ENCODE measurements around the gene RPUSD1. TPM values are rescaled to one million over a fixed set of nuclear protein-coding genes. Genes with fewer than 3 reads are reported as not detected.
"Not testable (repeated sequence)": the region's sequence is repeated elsewhere in the genome, so short reads cannot be mapped to it uniquely, and the experiment has no call there.

Gene RPUSD1
- polyA plus RNA-seq, 1 donor: 18.0 TPM

GRCh38 chr16:820044-820408, 31.8 kb upstream of the RPUSD1 start:
- H3K27me3 ChIP-seq (ENCODE audit: control insufficient read depth, insufficient read depth, low read length): peaks cover 32% of the 10 kb centered on the region
- not testable (repeated sequence) for H3K4me3 ChIP-seq (ENCODE audit: low read length); H3K36me3 ChIP-seq (ENCODE audit: control insufficient read depth, insufficient read depth, low read length); H3K27ac ChIP-seq (ENCODE audit: low read length); H3K4me1 ChIP-seq (ENCODE audit: control insufficient read depth, insufficient read depth, low read length); DNase-seq
- peaks cover 12% of the 10 kb centered on the region for H3K9me3 ChIP-seq (ENCODE audit: control insufficient read depth, low read depth, low read length)
- no CpG with 5 or more reads among the region's 10 CpGs for WGBS (ENCODE audit: insufficient coverage, low lambda C conversion rate)

GRCh38 chr16:819336-820043, 31.3 kb upstream of the RPUSD1 start:
- Histone ChIP-seq H3K4me1 (ENCODE audit: control insufficient read depth, insufficient read depth, low read length) (no peaks in the 10 kb centered on the region), H3K4me3 (ENCODE audit: low read length) (no peak overlapping the region), H3K27me3 (ENCODE audit: control insufficient read depth, insufficient read depth, low read length) (peaks cover 38% of the 10 kb centered on the region), H3K36me3 (ENCODE audit: control insufficient read depth, insufficient read depth, low read length) (no peaks in the 10 kb centered on the region), H3K27ac (ENCODE audit: low read length) (no peak overlapping the region), H3K9me3 (ENCODE audit: control insufficient read depth, low read depth, low read length) (peaks cover 10% of the 10 kb centered on the region)
- no CpG with 5 or more reads among the region's 23 CpGs for WGBS (ENCODE audit: insufficient coverage, low lambda C conversion rate)
- DNase-seq: no peak

GRCh38 chr16:818592-818991, 30.4 kb upstream of the RPUSD1 start:
- 67% methylated on average over 1 of the region's 2 CpGs for WGBS (ENCODE audit: insufficient coverage, low lambda C conversion rate)

DNA sequence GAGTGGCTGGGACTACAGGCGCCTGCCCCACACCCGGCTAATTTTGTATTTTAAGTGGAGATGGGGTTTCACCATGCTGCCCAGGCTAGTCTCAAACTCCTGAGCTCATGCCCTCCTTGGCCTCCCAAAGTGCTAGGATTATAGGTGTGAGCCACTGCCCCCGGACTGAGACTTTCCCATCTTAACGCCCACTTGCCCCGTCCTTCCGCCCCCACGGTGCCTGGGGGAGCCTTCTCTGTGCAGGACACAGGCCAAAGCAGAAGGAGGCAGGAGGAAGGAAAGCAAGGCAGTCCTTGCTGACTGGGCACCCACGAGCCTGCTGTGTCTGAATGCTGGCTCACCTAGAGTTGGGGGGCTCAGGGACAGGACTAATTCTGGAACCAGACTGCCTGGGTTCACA, 30.0 kb upstream of the RPUSD1 start:
- no peak overlapping the region for H3K4me3 ChIP-seq (ENCODE audit: low read length)
- H3K27me3 ChIP-seq (ENCODE audit: control insufficient read depth, insufficient read depth, low read length): peaks cover 50% of the 10 kb centered on the region
- H3K9me3 ChIP-seq (ENCODE audit: control insufficient read depth, low read depth, low read length): peaks cover 7% of the 10 kb centered on the region
- H3K36me3 ChIP-seq (ENCODE audit: control insufficient read depth, insufficient read depth, low read length): no peaks in the 10 kb centered on the region
- H3K27ac ChIP-seq (ENCODE audit: low read length): no peak overlapping the region
- WGBS (ENCODE audit: insufficient coverage, low lambda C conversion rate): no CpG with 5 or more reads among the region's 8 CpGs
- no peak for DNase-seq
- no peaks in the 10 kb centered on the region for H3K4me1 ChIP-seq (ENCODE audit: control insufficient read depth, insufficient read depth, low read length)

More at GRCh38 chr16:818592-818991, 30.4 kb upstream of the RPUSD1 start:
- no peaks in the 10 kb centered on the region for H3K4me1 ChIP-seq (ENCODE audit: control insufficient read depth, insufficient read depth, low read length)
- H3K4me3 ChIP-seq (ENCODE audit: low read length): no peak overlapping the region
- DNase-seq: no peak
- H3K27me3 ChIP-seq (ENCODE audit: control insufficient read depth, insufficient read depth, low read length): peaks cover 47% of the 10 kb centered on the region
- no peak overlapping the region for H3K27ac ChIP-seq (ENCODE audit: low read length)
- no peaks in the 10 kb centered on the region for H3K36me3 ChIP-seq (ENCODE audit: control insufficient read depth, insufficient read depth, low read length)
- H3K9me3 ChIP-seq (ENCODE audit: control insufficient read depth, low read depth, low read length): peaks cover 6% of the 10 kb centered on the region

- Histone ChIP-seq H3K27ac (ENCODE audit: low read length) (no peak overlapping the region), H3K9me3 (ENCODE audit: control insufficient read depth, low read depth, low read length) (peaks cover 10% of the 10 kb centered on the region), H3K4me1 (ENCODE audit: control insufficient read depth, insufficient read depth, low read length) (no peaks in the 10 kb centered on the region), H3K36me3 (ENCODE audit: control insufficient read depth, insufficient read depth, low read length) (no peaks in the 10 kb centered on the region), H3K27me3 (ENCODE audit: control insufficient read depth, insufficient read depth, low read length) (peaks cover 58% of the 10 kb centered on the region), H3K4me3 (ENCODE audit: low read length) (no peak overlapping the region)
- DNase-seq: no peak
- no CpG with 5 or more reads among the region's 71 CpGs for WGBS (ENCODE audit: insufficient coverage, low lambda C conversion rate)
Measured at GRCh38 chr16:817001-817906, 29.1 kb upstream of the RPUSD1 start.

- no peak for DNase-seq
- H3K4me3 ChIP-seq (ENCODE audit: low read length): no peak overlapping the region
- WGBS (ENCODE audit: insufficient coverage, low lambda C conversion rate): 100% methylated on average over 1 of the region's 15 CpGs
- H3K4me1 ChIP-seq (ENCODE audit: control insufficient read depth, insufficient read depth, low read length): no peaks in the 10 kb centered on the region
- peaks cover 14% of the 10 kb centered on the region for H3K9me3 ChIP-seq (ENCODE audit: control insufficient read depth, low read depth, low read length)
- peaks cover 64% of the 10 kb centered on the region for H3K27me3 ChIP-seq (ENCODE audit: control insufficient read depth, insufficient read depth, low read length)
- H3K36me3 ChIP-seq (ENCODE audit: control insufficient read depth, insufficient read depth, low read length): no peaks in the 10 kb centered on the region
- no peak overlapping the region for H3K27ac ChIP-seq (ENCODE audit: low read length)
Measured at GRCh38 chr16:815861-816260, 27.7 kb upstream of the RPUSD1 start.

DNA sequence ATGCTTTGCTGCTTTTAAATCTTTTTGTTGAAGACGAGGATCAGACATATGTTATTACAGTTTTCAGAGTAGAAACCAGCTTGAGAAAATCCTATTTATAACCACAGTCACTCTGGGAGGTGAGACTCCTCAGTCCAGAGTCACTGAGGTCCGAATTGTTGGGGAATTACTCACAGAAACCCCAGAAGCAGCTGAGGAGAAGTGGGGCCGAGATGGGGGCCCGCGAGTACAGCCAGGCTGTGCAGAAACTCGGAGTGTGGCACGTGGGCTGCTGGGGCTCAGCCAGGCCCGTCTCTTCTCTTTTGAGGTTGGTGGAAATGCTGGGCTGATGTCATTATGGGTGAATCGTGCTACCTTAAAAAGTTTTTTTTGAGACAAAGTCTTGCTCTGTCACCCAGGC, 26.8 kb upstream of the RPUSD1 start:
- WGBS (ENCODE audit: insufficient coverage, low lambda C conversion rate): no CpG with 5 or more reads among the region's 9 CpGs
- no peak for DNase-seq
- Histone ChIP-seq H3K4me1 (ENCODE audit: control insufficient read depth, insufficient read depth, low read length) (no peaks in the 10 kb centered on the region), H3K36me3 (ENCODE audit: control insufficient read depth, insufficient read depth, low read length) (no peaks in the 10 kb centered on the region), H3K9me3 (ENCODE audit: control insufficient read depth, low read depth, low read length) (peaks cover 14% of the 10 kb centered on the region), H3K27ac (ENCODE audit: low read length) (no peak overlapping the region), H3K27me3 (ENCODE audit: control insufficient read depth, insufficient read depth, low read length) (peaks cover 64% of the 10 kb centered on the region), H3K4me3 (ENCODE audit: low read length) (no peak overlapping the region)

- peaks cover 61% of the 10 kb centered on the region for H3K27me3 ChIP-seq (ENCODE audit: control insufficient read depth, insufficient read depth, low read length)
- no peaks in the 10 kb centered on the region for H3K36me3 ChIP-seq (ENCODE audit: control insufficient read depth, insufficient read depth, low read length)
- no peak for DNase-seq
- H3K27ac ChIP-seq (ENCODE audit: low read length): no peak overlapping the region
- peaks cover 14% of the 10 kb centered on the region for H3K9me3 ChIP-seq (ENCODE audit: control insufficient read depth, low read depth, low read length)
- no peaks in the 10 kb centered on the region for H3K4me1 ChIP-seq (ENCODE audit: control insufficient read depth, insufficient read depth, low read length)
- H3K4me3 ChIP-seq (ENCODE audit: low read length): no peak overlapping the region
- WGBS (ENCODE audit: insufficient coverage, low lambda C conversion rate): 98% methylated on average over 5 of the region's 22 CpGs
Measured at GRCh38 chr16:813916-814412, 25.8 kb upstream of the RPUSD1 start.

DNA sequence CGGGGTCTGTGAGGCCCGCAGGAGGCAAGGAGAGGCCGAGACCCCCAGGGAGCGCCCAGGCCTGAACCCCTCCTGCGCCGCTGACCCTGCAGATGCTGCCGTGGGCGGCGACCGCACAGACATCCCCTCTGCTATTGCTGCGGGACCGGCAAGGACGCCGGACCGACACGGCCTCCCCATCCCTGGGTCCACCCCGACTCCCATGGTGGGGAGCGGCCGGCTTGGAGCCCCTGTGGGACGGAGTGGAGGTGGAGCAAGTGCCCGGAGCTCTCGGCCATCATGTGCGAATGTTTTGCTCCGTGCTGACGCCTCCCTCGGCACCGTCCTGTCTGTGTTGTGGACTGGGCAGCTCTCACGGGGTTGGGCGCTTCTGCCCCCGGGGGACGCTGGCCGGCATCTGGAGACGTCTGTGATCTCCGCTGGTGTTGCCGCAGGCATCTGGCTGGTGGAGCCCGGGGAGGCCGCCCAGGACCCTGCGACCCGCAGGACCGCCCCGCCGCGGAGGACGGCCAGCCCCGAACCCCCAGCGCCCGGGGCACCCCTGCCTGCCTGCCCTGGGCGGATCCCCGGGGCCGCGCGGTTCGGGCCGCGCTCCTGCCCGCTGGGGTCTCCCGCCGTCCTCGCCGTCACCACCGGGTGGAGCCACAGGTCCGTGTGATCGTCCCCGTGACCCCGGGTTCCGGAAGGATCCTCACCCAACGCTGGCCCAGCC, 25.2 kb upstream of the RPUSD1 start:
- no peak for DNase-seq
- Histone ChIP-seq H3K36me3 (ENCODE audit: control insufficient read depth, insufficient read depth, low read length) (no peaks in the 10 kb centered on the region), H3K27ac (ENCODE audit: low read length) (no peak overlapping the region), H3K27me3 (ENCODE audit: control insufficient read depth, insufficient read depth, low read length) (peaks cover 57% of the 10 kb centered on the region), H3K4me1 (ENCODE audit: control insufficient read depth, insufficient read depth, low read length) (no peaks in the 10 kb centered on the region), H3K4me3 (ENCODE audit: low read length) (no peak overlapping the region), H3K9me3 (ENCODE audit: control insufficient read depth, low read depth, low read length) (peaks cover 14% of the 10 kb centered on the region)
- no CpG with 5 or more reads among the region's 67 CpGs for WGBS (ENCODE audit: insufficient coverage, low lambda C conversion rate)

- no peak for DNase-seq
- Histone ChIP-seq H3K4me3 (ENCODE audit: low read length) (peak overlapping the region; percentile 73), H3K27me3 (ENCODE audit: control insufficient read depth, insufficient read depth, low read length) (peaks cover 33% of the 10 kb centered on the region), H3K36me3 (ENCODE audit: control insufficient read depth, insufficient read depth, low read length) (no peaks in the 10 kb centered on the region), H3K9me3 (ENCODE audit: control insufficient read depth, low read depth, low read length) (peaks cover 11% of the 10 kb centered on the region), H3K27ac (ENCODE audit: low read length) (no peak overlapping the region), H3K4me1 (ENCODE audit: control insufficient read depth, insufficient read depth, low read length) (peaks cover 2% of the 10 kb centered on the region)
- no CpG with 5 or more reads among the region's 19 CpGs for WGBS (ENCODE audit: insufficient coverage, low lambda C conversion rate)
Measured at GRCh38 chr16:808085-808386, 19.9 kb upstream of the RPUSD1 start.

Data from large intestine (tissue), 3 donors.